HFF-Myc (cell line): ENCODE results near the gene AMDHD2.

ENCODE experiments used
- DNase-seq: peaks from one replicate; pipeline ENCODE4 v3.0.0-alpha.2; 2011; ENCODE audit warnings: low read depth; ENCODE audit errors: extremely low read depth
- H3K4me3 ChIP-seq: replicated peaks from 2 replicates; pipeline ENCODE4 v1.5.1; 2011; ENCODE audit warnings: low read depth, mild to moderate bottlenecking, control low read depth, low read length
- TF ChIP-seq, protein P1 (sequence below): IDR thresholded peaks from 2 replicates; pipeline ENCODE4 v1.5.1; 2012; ENCODE audit warnings: mild to moderate bottlenecking, low read depth, low read length, control low read depth; ENCODE audit errors: missing control alignments

Gene AMDHD2

DNA sequence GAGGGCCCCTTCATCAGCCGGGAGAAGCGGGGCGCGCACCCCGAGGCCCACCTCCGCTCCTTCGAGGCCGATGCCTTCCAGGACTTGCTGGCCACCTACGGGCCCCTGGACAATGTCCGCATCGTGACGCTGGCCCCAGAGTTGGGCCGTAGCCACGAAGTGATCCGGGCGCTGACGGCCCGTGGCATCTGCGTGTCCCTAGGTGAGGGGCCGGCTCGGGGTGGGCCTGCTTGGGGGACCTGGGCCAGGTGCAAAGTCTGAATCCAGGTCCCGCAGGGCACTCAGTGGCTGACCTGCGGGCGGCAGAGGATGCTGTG is 7.6 kb downstream of the AMDHD2 start:
- TF ChIP-seq, protein P1, sequence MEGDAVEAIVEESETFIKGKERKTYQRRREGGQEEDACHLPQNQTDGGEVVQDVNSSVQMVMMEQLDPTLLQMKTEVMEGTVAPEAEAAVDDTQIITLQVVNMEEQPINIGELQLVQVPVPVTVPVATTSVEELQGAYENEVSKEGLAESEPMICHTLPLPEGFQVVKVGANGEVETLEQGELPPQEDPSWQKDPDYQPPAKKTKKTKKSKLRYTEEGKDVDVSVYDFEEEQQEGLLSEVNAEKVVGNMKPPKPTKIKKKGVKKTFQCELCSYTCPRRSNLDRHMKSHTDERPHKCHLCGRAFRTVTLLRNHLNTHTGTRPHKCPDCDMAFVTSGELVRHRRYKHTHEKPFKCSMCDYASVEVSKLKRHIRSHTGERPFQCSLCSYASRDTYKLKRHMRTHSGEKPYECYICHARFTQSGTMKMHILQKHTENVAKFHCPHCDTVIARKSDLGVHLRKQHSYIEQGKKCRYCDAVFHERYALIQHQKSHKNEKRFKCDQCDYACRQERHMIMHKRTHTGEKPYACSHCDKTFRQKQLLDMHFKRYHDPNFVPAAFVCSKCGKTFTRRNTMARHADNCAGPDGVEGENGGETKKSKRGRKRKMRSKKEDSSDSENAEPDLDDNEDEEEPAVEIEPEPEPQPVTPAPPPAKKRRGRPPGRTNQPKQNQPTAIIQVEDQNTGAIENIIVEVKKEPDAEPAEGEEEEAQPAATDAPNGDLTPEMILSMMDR = no peak
- DNase-seq = no peak
- no peak overlapping the region for H3K4me3 ChIP-seq

DNA sequence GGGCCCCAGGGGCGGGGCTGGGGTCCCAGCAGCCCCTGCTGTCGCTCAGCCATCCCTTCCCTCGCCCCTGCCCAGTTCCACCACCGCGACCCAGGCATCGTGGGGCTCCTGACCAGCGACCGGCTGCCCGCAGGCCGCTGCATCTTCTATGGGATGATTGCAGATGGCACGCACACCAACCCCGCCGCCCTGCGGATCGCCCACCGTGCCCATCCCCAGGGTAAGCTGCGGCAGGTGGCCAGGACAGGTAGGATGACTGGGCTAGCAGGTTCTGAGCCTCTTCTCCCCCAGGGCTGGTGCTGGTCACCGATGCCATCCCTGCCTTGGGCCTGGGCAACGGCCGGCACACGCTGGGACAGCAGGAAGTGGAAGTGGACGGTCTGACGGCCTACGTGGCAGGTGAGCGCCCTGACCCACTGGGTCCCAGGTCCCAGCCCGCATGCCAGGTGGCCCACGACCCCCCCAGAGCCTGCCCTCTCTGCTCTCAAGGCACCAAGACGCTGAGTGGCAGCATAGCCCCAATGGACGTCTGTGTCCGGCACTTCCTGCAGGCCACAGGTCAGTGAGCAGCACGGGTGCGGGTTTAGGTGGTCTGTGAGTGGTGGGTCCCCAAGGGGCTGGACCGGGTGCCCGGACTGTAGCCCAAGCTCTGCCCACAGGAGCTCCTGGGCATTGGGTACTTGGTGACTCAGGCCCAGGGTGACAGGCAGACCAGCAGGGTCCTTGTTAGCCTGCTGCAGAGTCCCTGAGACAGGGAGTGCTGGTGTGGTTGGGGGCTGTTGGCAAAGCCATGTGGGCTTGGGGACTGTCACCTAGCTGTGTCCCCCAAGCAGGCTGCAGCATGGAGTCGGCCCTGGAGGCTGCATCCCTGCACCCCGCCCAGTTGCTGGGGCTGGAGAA is 8.2 kb downstream of the AMDHD2 start:
- TF ChIP-seq, protein P1 = no peak
- no peak overlapping the region for H3K4me3 ChIP-seq
- DNase-seq = no peak

DNA sequence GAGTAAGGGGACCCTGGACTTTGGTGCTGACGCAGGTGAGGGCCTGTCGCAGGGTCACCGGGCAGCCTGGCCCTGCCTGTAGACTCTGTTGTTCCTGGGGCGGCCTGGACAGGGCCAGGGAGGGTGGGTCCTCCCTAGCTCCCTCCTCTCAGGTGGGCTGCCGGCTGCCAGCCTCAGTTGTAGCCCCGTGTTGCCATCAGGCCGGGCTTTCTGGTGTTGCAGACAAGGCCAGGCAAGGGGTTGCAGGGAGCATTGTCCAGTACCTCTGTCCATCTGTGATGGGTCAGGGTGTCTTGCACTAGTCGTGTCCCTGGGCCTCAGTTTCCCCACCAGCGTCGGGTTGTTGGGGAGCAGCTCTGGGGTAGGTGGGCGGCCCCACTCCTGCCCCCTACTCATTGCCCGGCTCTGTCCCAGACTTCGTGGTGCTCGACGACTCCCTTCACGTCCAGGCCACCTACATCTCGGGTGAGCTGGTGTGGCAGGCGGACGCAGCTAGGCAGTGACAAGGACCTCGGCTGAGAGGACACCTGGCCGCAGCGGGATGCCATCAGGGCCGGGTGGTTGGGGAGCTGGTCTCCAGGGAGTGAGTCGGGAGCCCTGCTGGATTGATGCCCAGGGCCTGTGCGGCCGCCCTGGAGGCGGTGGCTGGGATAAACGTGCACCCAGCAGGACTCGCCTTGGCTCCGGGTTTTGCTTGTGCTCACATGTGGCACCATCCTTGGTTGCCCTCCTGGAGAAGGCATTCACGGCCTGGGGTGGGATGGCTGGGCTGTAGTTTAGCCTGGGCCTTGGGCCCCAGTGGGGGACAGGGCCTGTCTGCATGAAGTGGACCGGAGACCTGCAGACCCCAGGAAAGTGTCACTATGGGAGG is 9.1 kb downstream of the AMDHD2 start:
- DNase-seq = no peak
- TF ChIP-seq, protein P1 = no peak
- H3K4me3 ChIP-seq = no peak overlapping the region

DNA sequence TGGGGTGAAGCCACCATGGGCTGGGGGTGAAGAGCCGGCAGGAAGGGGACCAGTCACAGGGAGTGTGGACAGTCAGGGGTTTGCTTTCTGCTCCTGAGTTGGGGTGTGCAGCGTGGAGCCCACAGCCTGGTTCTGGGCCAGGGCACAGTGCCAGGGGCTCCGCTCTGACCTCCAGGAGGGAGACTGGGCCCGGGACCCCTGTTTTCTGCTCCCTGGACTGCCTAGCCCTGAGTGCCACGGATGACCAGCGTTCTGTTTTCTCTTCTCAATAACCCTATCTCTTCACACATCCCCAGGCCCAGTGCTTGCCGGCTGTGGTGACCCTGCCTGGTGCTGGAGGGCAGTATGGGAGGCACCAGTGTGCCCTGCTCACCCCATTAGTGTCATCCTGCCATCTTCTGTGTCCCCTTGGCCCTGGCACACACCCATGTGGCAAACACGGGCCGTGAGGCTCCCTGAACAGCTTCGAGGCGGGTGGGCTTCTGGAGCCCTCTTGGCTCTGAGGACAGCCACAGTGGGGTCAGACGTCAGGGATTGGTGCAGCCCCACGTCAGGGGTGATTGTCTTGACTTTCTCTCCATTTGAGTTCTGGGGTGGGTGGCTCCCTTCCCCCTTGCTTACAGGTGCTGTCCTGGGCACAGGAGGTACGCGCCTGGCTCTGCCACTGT is 9.9 kb downstream of the AMDHD2 start:
- H3K4me3 ChIP-seq = no peak overlapping the region
- DNase-seq = no peak
- TF ChIP-seq, protein P1 = no peak

GRCh38 chr16:2530629-2531318 is 10.6 kb downstream of the AMDHD2 start:
- DNase-seq = no peak
- H3K4me3 ChIP-seq = peak overlapping the region; percentile 47; the same call in 1 of the 2 replicates
- TF ChIP-seq, protein P1 = no peak

GRCh38 chr16:2531371-2531695 is 11.2 kb downstream of the AMDHD2 start, which contains the start of gene CEMP1:
TSS of gene CEMP1 (minus strand) at chr16:2531408. CDS start at chr16:2531073, 335 bp downstream.
- TF ChIP-seq, protein P1 = no peak
- no peak for DNase-seq

More at GRCh38 chr16:2531371-2531695, 11.2 kb downstream of the AMDHD2 start, which contains the start of gene CEMP1:
- H3K4me3 ChIP-seq = peak within 1 kb of the TSS; percentile 47
